Measurements from ENCODE around the gene SLC48A1.

The SLC48A1 gene

GRCh38 chr12:47779301-47779942 lies 6.4 kb downstream of the SLC48A1 start:
- DNase-seq, result peak; percentile 93

DNA sequence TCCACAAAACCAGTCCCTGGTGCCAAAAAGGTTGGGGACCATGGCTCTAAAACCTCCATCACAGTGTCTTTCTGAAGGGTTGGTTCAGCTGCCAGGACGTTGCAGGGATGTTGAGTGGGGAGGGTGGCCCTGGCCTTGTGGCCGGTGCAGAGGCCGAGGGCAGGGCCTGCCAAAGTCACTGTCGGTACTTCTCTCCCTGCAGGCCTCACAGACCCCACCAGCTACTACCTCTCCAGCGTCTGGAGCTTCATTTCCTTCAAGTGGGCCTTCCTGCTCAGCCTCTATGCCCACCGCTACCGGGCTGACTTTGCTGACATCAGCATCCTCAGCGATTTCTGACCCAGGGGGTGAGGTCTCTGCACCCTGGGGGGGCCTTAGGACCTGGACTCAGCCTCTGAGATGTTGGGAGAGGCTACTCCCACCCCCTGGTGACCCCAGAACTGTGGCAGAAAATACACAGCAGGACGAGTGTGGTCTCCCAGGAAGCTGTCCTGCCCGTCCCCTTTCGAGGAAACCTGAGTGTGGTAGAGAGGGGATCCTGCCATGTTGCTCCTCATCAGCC lies 7.0 kb downstream of the SLC48A1 start:
- DNase-seq, result no peak

- DNase-seq, result no peak
These were observed 8.7 kb downstream of the SLC48A1 start for GRCh38 chr12:47781479-47782371.

GRCh38 chr12:47782372-47782770 lies 9.3 kb downstream of the SLC48A1 start:
- no peak for DNase-seq

DNA sequence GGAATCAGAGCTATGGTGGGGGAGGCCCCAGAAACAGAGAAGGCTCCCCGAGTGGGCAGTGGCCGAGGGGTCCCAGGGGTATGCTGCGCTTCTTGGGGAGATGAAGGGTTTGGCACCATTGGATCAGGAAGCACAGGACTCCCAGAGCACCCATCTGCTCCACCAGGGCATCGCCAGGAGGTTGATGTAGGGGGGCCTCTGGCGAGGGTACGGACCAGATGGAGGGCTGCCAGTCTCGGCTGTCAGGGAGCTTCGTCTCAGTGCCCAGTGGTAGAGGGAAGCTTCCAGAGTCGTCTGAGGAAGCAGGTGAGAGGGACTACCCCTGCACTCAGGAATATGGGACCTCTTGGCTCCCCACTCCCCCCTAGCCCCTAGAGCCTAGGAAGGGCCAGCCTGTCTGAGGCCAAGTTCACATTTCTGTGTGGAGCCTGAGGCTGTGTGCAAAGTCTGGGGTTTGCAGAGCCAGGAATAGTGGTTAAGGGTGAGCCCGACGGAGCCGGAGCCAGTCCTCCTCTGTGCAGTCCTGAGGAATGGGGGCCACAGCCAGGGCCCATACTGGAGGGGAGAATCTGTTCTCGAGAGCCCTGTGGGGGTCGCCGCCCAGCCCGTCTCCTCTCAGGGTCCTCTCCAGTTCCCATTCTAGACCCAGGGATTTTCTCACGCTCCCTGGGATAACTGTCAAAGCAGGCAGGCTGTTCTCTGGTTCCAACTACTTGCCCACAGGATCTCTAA lies 10.2 kb downstream of the SLC48A1 start:
- no peak for DNase-seq

GRCh38 chr12:47783821-47784819 lies 11.1 kb downstream of the SLC48A1 start:
- DNase-seq, result no peak

DNA sequence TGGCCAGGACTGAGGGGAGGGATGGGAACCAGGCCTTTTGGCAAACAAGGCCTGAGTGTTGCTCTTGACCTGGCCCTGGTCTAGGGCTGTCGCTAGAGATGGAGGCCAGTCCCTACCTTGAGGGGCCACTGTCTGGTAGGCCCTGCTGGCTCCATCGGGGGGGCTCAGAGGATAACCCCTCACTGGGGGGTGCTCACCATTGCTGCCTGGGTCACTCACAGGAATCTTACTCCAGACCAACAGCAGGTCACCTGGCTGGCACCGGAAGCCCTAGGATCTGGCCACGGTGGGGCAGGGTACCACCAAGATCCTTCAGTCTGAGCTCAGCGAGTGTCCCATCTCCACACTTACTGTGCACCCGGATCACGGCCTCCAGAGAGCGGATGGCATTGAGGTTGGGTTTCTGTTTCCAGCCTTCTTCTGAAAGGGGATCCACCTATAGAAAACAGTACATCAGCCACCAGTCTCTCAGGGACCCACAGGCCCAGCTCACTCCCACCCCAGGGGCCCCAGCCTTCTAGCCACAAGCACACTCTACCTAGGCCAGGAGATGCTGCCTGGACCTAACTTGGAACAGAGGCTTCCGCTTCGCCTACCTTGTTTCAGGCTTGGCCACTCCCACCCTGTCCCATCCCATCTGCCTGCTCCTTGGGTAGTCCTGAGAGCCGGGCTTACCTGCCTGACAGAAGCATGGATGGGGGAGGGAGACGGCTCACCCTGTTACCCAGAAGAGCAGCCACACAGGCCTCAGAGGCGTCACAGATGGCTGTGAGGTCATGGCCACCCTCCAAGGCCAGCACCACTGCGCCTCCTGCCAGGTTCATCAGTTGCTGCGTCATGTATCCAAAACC lies 12.2 kb downstream of the SLC48A1 start:
- DNase-seq, result no peak

DNA sequence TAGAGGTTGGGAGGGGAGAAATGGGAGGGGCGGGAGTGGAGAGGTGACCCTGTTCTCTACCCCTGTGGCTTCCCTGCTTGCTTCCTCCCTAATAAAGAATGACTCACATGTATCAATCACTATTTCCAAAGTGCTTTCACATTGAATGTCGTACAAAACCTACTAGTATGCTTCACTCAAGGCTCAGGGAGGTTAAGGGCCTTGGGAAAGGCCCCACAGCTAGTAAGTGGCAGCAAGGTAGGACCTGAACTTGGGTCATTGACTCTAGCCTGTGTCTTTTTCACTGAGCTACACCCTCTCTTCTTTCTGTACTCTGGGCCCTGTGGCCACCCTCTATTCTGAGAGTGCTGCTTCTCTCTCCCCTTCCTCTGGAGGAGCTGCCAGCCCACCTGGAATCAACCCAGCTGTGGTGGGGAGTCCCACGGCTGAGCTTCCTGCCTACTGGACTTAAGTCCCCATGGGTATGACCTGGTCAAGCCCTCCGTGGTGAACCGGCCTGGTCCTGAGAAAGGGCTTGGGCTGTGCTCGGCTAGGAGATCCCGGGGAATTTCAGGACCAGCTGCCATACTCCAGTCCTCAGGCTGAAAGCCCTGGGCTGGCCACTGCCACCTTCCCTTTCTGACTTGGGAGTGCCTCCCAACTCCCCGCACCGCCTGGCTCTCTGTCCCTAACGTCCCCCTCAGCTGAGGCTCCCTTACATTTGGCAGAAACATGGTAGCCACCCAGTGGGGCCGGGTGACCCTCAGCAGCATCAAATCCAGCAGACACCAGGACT lies 13.0 kb downstream of the SLC48A1 start:
- DNase-seq, result no peak

DNA sequence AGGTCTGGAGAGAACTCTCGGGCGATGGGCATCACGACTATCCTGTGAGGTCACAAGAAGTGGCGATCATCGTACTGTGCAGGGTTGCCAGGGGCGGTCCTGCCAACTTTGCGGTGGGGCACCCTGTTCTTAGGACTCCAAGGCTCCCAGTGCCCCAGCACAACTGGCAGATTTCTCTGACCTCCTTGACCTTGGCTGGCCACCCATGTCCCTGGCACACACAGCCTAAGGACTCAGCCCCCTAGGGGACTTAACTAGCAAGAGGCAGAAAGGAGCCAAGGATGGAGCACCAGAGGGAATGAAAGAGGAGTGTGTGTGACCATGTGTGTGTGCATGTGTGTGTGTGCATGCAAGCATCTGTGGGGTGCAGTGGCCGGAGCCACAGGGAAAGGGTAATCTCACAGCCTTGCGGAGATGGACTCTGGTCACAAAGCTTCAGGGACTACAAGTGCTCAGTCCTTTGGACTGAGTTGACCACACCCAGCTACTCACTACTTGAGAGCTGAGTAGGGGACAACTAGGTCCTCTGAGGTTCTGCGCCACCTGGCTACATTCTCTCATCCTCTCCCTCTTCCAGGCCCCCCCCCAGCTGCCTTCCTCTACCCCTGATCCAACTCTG lies 13.7 kb downstream of the SLC48A1 start:
- no peak for DNase-seq

DNA sequence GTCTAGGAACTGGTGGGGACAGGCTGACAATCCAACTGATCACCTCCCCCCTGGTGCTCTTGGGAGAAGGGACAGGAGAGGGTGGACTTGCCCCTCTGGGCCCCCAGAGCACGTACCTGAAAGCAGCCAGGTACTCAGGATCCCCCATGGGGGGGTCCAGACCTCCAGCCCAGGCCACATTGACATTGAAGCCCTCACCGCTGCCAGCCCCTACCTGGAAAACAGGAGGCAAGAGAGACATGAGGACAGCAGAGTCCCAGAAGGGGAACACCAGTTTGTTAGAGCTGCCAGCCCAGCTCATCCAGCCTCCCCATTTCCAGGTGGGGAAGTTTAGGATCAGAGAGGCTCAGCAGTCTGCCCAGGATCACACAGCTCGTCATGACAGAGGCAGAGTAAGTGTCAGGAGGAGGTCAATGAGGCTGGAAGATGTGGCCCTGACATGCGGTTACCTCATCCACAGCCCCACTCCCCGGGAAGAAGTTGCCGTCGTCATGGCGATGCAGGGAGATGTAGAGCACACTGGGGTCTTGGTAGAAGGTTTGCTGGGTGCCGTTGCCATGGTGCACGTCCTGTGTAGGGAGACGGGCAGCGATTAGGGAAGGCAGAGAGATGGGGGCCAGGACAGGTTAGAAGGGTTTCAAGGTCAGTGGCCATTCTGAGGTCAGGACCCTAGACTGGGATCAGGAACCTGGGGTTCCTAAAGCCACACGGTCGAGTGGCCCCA lies 14.7 kb downstream of the SLC48A1 start:
- no peak for DNase-seq

GRCh38 chr12:47789141-47789540 lies 16.1 kb downstream of the SLC48A1 start:
- no peak for DNase-seq

- no peak for DNase-seq
These were observed 16.9 kb downstream of the SLC48A1 start for GRCh38 chr12:47789712-47790489.

- DNase-seq, result no peak
These were observed 17.8 kb downstream of the SLC48A1 start for GRCh38 chr12:47790676-47791350.

DNA sequence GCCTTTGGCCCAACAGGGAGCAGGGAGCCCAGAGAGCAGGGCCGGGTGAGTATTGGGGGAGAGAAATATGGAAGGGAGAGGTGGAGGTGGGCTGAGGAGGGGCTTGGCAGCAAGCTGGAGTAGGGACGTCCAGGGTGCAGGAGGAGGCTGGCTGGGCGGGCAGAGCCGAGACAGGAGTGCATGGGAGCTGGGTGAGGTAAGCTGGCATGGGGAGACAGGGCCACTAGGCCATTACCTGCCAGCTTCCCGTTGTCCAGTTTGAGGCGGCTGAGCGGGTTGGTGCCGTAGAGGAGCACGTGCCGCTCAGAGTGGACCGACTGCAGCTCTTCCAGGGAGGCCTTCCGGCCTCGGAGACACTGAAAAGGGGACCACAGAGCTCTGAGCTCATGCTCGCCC lies 18.3 kb downstream of the SLC48A1 start:
- DNase-seq, result no peak

GRCh38 chr12:47791874-47792273 lies 18.8 kb downstream of the SLC48A1 start:
- DNase-seq, result no peak

DNA sequence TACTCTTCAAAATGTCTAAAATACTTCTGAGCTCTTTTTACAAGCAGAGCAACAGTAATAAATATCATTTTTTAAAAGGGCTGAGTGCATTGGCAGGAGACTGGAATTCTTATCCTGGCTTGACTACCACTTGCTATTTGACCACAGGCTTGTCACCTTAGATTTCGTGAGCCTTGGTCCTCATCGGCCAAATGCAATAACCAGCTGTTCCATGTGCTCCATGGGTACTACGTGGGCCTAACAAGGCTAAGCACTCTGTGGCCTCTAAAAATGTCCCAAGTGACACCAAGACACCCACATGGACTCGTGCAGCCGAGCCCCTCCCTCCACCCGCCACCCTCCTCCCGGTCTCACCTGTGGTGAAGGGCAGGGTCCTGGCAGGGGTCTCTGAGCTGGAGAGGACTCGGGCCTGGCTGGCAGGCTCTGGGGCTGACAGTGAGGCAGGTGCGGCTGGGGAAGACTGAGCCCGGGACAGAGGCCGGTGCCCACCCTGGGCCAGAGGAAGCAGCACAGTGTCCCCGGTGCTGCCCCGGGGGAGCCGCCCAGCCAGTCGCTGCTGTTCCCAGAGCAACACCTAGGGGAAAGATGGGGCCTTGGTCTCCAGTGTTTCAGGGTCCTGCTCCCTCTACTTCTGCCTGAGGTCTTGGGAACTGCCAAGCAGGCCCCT lies 20.1 kb downstream of the SLC48A1 start:
- no peak for DNase-seq

DNA sequence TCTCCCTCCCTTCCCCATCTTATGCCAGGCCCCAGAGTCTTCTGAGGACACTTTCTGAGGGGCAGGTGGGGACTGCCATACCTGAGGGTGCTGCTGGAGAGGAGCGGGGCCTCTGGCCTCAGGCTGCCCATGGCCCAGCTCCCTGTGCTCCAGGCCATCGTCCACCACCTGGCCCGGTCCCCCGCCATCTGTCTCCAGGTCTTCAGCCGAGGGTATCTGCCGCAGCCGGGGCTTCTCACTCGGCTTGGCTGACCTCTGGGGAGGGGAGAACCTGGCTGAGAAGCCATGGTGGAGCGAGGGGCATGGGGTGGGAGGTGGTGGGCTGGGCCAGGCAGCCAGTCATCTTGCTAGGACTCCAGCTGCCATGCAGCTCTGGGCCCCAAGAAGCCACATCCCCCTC lies 21.6 kb downstream of the SLC48A1 start:
- DNase-seq, result no peak
